ENCODE data around the gene MED7.

- TF ChIP-seq CTCF (IDR thresholded peaks at IDR 0.05) = no peak
- peak in 1 of 4 donors; percentile 47 for TF ChIP-seq POLR2A (IDR thresholded peaks at IDR 0.05)
- TF ChIP-seq EP300 (IDR thresholded peaks at IDR 0.05) = no peak
Measured at GRCh38 chr5:157142317-157143126, at the start of gene MED7.

Measured in stomach (tissue), 4 donors.